PC-9 (cell line): ENCODE data around the gene DNAI4. TPM values are rescaled to one million over a fixed set of nuclear protein-coding genes. Genes with fewer than 3 reads are reported as not detected.

Experiments used
- BruUV-seq: library from RNA; stranded (reverse); fragments of 400-500 nt; replicated peaks from 2 replicates; lab custom pipeline; 2021; lab: Mats Ljungman, UMichigan
- CTCF ChIA-PET: fragments of 300-600 bp; sonication (Branson Sonifier 250); formaldehyde crosslinking; loops from one replicate; lab custom pipeline; 2022; ENCODE audit warnings: antibody characterized with exemption; lab: Charles Lee
- POLR2A ChIA-PET: fragments of 300-600 bp; sonication (Branson Sonifier 250); formaldehyde crosslinking; loops from one replicate; lab custom pipeline; 2022; ENCODE audit warnings: antibody characterized with exemption; ENCODE audit not compliant: unreplicated experiment; lab: Charles Lee
- DNase-seq, 2 experiments: peaks; one replicate each; pipeline versions ENCODE4 v3.0.0 to v3.0.0-alpha.2; 2015 to 2022; ENCODE audit warnings: mixed read lengths in 1 of 2
- H2AFZ ChIP-seq: fragments of 200-600 bp; sonication (generic); 2 replicates; pipeline ENCODE4 v1.8.1; 2017; ENCODE audit warnings: antibody characterized with exemption
- H3F3A ChIP-seq: fragments of 200-600 bp; sonication (generic); 2 replicates; pipeline ENCODE4 v1.8.1; 2017; ENCODE audit warnings: antibody characterized with exemption, mild to moderate bottlenecking, low read depth; ENCODE audit not compliant: insufficient read depth
- H3K27ac ChIP-seq: fragments of 200-600 bp; sonication (generic); 2 replicates; pipeline ENCODE4 v1.6.1; 2016; ENCODE audit warnings: mixed run types
- H3K27me3 ChIP-seq: fragments of 200-600 bp; sonication (generic); 2 replicates; pipeline ENCODE4 v1.6.1; 2016; ENCODE audit warnings: low read depth, mixed run types; ENCODE audit not compliant: insufficient read depth
- H3K36me3 ChIP-seq: fragments of 200-600 bp; sonication (generic); 2 replicates; pipeline ENCODE4 v1.6.1; 2016; ENCODE audit warnings: low read depth, mixed run types
- H3K4me1 ChIP-seq: fragments of 200-600 bp; sonication (generic); replicated peaks from 2 replicates; pipeline ENCODE4 v1.6.1; 2016; ENCODE audit warnings: mixed run types; ENCODE audit not compliant: insufficient read depth
- H3K4me2 ChIP-seq: fragments of 200-600 bp; sonication (generic); 2 replicates; pipeline ENCODE4 v1.6.1; 2017; ENCODE audit warnings: mixed run types
- H3K4me3 ChIP-seq: fragments of 200-600 bp; sonication (generic); 2 replicates; pipeline ENCODE4 v1.6.1; 2016; ENCODE audit warnings: mixed run types
- H3K79me2 ChIP-seq: fragments of 200-600 bp; sonication (generic); 2 replicates; pipeline ENCODE4 v1.6.1; 2017; ENCODE audit warnings: low read depth, mixed run types
- H3K9me2 ChIP-seq: fragments of 200-600 bp; sonication (generic); 2 replicates; pipeline ENCODE4 v1.8.1; 2017; ENCODE audit warnings: mild to moderate bottlenecking; ENCODE audit not compliant: insufficient read depth
- H3K9me3 ChIP-seq: fragments of 200-600 bp; sonication (generic); 2 replicates; pipeline ENCODE4 v1.8.1; 2016; ENCODE audit warnings: low read depth; ENCODE audit not compliant: insufficient read depth
- H4K20me1 ChIP-seq: fragments of 200-600 bp; sonication (generic); 2 replicates; pipeline ENCODE4 v1.8.1; 2017; ENCODE audit not compliant: insufficient read depth
- CTCF ChIP-seq: fragments of 200-600 bp; sonication (generic); conservative IDR thresholded peaks from 2 replicates; pipeline ENCODE4 v1.6.1; 2017; ENCODE audit warnings: mixed run types, antibody characterized with exemption, mild to moderate bottlenecking, moderate library complexity
- EZH2 ChIP-seq: fragments of 200-600 bp; sonication (generic); IDR thresholded peaks from 2 replicates; pipeline ENCODE4 v1.8.0; 2017; ENCODE audit warnings: antibody characterized with exemption, low read depth
- intact Hi-C: fragments of 100-400 bp; cut with micrococcal nuclease; formaldehyde crosslinking; loops from one replicate; pipeline ENCODE4 v1.10.0; 2022; ENCODE audit not compliant: unreplicated experiment
- total RNA-seq: library from RNA; stranded (reverse); gene quantifications from 2 replicates; pipeline ENCODE4 v1.2.3, GENCODE V29; 2021

Gene DNAI4
- total RNA-seq, 1 experiment from 2014 or later: 12.6 TPM

- H3K36me3 ChIP-seq: peaks cover 13% of the 10 kb centered on the region; the same call in 1 of the 2 replicates
These were observed 33.3 kb upstream of the DNAI4 start for GRCh38 chr1:66957938-66958337.

GRCh38 chr1:66954208-66954607, 29.6 kb upstream of the DNAI4 start:
- Histone ChIP-seq H3F3A (no peaks in the 10 kb centered on the region), H2AFZ (no peak overlapping the region), H3K9me2 (no peaks in the 10 kb centered on the region), H3K4me2 (no peak overlapping the region), H3K27me3 (no peaks in the 10 kb centered on the region), H4K20me1 (no peaks in the 10 kb centered on the region; the same call in 1 of the 2 replicates), H3K27ac (no peak overlapping the region), H3K4me3 (no peak overlapping the region), H3K4me1 (no peaks in the 10 kb centered on the region), H3K9me3 (no peaks in the 10 kb centered on the region), H3K79me2 (peaks cover 5% of the 10 kb centered on the region; the same call in 1 of the 2 replicates), H3K36me3 (peaks cover 19% of the 10 kb centered on the region)
- CTCF ChIA-PET: no interaction called here
- TF ChIP-seq CTCF: no peak
- TF ChIP-seq EZH2: no peak
- no TSS peak for BruUV-seq
- POLR2A ChIA-PET: no interaction called here
- no peak for DNase-seq
- intact Hi-C loops: no loop called here

More at GRCh38 chr1:66957938-66958337, 33.3 kb upstream of the DNAI4 start:
- BruUV-seq: no TSS peak
- intact Hi-C loops: no loop called here
- H3K27ac ChIP-seq: no peak overlapping the region
- H3K79me2 ChIP-seq: peaks cover 3% of the 10 kb centered on the region; the same call in 1 of the 2 replicates
- H3F3A ChIP-seq: no peaks in the 10 kb centered on the region; the same call in 1 of the 2 replicates
- TF ChIP-seq CTCF: no peak
- TF ChIP-seq EZH2: no peak
- no peaks in the 10 kb centered on the region for H3K9me3 ChIP-seq
- H4K20me1 ChIP-seq: no peaks in the 10 kb centered on the region; the same call in 1 of the 2 replicates
- H3K4me2 ChIP-seq: no peak overlapping the region
- DNase-seq: no peak
- CTCF ChIA-PET: no interaction called here
- no peak overlapping the region for H3K4me3 ChIP-seq
- H3K9me2 ChIP-seq: no peaks in the 10 kb centered on the region
- H2AFZ ChIP-seq: no peak overlapping the region
- H3K27me3 ChIP-seq: no peaks in the 10 kb centered on the region
- POLR2A ChIA-PET: interaction anchor here (0.6 kb wide), 1 partner anchor 64 kb away, joined by 5 read pairs; no protein-coding TSS in a partner anchor
- no peaks in the 10 kb centered on the region for H3K4me1 ChIP-seq

GRCh38 chr1:66951513-66951912, 26.9 kb upstream of the DNAI4 start:
- Histone ChIP-seq H3K4me2 (no peak overlapping the region), H3K79me2 (peaks cover 19% of the 10 kb centered on the region; the same call in 1 of the 2 replicates), H3K9me2 (no peaks in the 10 kb centered on the region), H4K20me1 (no peaks in the 10 kb centered on the region), H3F3A (no peaks in the 10 kb centered on the region), H3K4me3 (no peak overlapping the region), H3K27me3 (no peaks in the 10 kb centered on the region), H2AFZ (no peak overlapping the region), H3K27ac (no peak overlapping the region), H3K9me3 (no peaks in the 10 kb centered on the region), H3K4me1 (no peaks in the 10 kb centered on the region), H3K36me3 (peaks cover 36% of the 10 kb centered on the region)
- POLR2A ChIA-PET: no interaction called here
- intact Hi-C loops: no loop called here
- BruUV-seq: no TSS peak
- DNase-seq: no peak
- no peak for TF ChIP-seq EZH2
- no peak for TF ChIP-seq CTCF
- CTCF ChIA-PET: interaction anchor here (0.6 kb wide), 1 partner anchor 235 kb away, joined by 3 read pairs; no protein-coding TSS in a partner anchor
